GM19463 (cell line): ENCODE data around the gene TLCD1.
"Not testable (repeated sequence)": the region's sequence is repeated elsewhere in the genome, so short reads cannot be mapped to it uniquely, and the experiment has no call there.

Experiments
- ATAC-seq: cut with Tn5 transposase; IDR thresholded peaks from one replicate; pipeline ENCODE4 v1.9.1; 2021; ENCODE audit warnings: mild to moderate bottlenecking, moderate library complexity; ENCODE audit not compliant: unreplicated experiment

TLCD1 gene

GRCh38 chr17:28729950-28730330 is 3.9 kb upstream of the TLCD1 start:
- no peak for ATAC-seq

DNA sequence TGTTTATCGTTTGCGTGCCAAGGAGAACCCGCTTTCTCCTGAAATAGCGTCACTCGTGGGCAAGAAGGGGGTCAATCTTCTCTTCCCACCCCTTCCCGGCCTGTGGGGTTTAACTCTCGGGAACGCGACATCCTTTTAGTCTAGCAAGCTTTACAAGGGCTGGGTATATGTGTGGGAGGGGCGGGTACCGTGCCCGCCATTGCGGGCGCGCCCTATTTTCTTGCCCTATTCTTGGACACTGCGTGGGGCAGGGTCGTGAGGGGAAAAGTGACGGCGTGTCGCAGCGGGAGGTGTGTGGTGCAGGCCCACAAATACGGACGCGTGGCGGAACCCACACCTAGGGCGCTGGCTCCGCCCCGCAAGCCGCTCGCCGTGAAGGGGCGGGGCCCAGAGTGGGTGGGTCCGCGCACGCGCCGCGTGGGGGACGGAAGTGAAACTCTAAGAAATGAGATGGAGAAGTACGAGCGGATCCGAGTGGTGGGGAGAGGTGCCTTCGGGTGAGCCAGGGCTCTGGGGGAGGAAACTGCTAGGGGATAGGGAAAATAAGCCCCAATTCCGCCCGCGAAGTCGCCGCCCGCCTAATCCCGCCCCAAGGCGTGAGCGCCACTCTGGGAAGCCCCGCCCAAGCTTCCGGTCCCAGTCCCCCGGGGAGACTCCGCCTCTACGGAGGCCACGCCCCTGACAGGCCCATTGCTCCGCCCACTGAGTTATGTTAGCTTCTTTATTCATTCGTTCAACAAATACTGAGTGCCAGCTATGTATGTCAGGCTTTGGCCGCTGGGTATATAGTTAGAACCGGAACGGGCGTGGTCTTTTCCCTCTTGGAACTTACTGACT is 2.5 kb upstream of the TLCD1 start, which contains the start of gene NEK8:
TSS of gene NEK8 (plus strand) at position 425 of the 837 bp plus-strand sequence. CDS start at position 451, 26 bp downstream.
- ATAC-seq: peak; percentile 25

GRCh38 chr17:28726627-28727491 is 826 bp upstream of the TLCD1 start:
- ATAC-seq: peak; percentile 35

GRCh38 chr17:28725660-28726225 is 290 bp downstream of the TLCD1 start:
- ATAC-seq: no peak

DNA sequence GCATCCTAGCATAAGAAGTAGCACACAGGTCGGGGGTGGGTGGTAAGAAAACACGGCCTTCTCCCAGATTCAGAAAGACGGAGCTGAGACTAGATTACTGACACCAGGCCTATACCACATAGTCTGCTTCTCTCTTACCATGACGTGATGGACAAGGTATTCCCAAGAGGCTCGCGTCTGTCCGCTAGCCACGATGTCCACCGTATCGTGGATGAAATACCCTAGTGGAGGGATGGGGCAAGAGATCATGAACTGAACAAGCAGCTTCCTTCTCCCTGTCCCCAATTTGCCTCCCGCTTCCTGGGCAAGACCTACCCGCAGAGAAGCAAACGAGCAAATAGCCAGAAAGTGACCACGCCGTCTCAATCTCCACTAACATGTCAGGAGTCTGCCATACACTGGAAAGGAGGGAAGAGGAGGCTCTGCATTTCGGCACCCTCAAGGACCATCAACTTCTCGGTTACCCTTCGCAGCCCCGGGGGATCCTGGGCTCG is 820 bp downstream of the TLCD1 start:
- no peak for ATAC-seq

DNA sequence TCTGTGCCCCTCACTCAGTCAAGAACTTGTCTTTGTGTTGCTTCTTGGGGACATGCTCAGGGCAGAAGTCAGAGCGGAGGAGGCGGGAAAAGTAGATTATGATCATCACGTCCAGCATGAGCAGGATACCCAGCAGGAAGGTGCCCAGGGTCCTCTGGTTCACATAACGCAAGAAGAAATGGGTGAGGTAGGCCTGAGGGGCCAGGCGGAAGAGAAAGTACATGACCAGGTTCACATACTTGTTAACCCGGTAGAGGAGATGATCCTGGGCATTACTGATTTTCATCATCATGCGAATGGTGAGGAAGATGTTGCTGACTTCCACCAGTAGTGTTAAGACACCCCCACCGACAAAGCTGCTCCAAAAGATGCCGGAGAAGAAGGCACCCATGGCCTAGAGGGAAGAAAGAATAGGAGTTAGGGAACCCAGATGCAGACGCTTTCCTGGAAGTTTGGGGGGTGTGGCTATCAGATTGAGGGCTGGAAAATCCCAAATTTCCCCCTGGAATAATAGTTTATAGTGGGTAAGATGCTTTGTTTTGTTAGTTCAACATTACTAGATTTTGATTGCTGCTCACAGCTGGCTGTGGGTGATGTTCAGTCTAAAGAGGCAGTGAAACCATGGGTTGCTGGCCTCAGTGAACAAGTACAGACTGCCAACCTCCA is 1.4 kb downstream of the TLCD1 start:
- ATAC-seq: no peak

GRCh38 chr17:28723836-28724499 is 2.1 kb downstream of the TLCD1 start:
- ATAC-seq: not testable (repeated sequence)

GRCh38 chr17:28723159-28723835 is 2.7 kb downstream of the TLCD1 start:
- no peak for ATAC-seq

GRCh38 chr17:28722417-28723158 is 3.4 kb downstream of the TLCD1 start:
- ATAC-seq: no peak

GRCh38 chr17:28720997-28721329 is 5.1 kb downstream of the TLCD1 start:
- not testable (repeated sequence) for ATAC-seq

GRCh38 chr17:28720247-28720996 is 5.6 kb downstream of the TLCD1 start:
- ATAC-seq: no peak

GRCh38 chr17:28719021-28719433 is 7.0 kb downstream of the TLCD1 start:
- ATAC-seq: no peak

DNA sequence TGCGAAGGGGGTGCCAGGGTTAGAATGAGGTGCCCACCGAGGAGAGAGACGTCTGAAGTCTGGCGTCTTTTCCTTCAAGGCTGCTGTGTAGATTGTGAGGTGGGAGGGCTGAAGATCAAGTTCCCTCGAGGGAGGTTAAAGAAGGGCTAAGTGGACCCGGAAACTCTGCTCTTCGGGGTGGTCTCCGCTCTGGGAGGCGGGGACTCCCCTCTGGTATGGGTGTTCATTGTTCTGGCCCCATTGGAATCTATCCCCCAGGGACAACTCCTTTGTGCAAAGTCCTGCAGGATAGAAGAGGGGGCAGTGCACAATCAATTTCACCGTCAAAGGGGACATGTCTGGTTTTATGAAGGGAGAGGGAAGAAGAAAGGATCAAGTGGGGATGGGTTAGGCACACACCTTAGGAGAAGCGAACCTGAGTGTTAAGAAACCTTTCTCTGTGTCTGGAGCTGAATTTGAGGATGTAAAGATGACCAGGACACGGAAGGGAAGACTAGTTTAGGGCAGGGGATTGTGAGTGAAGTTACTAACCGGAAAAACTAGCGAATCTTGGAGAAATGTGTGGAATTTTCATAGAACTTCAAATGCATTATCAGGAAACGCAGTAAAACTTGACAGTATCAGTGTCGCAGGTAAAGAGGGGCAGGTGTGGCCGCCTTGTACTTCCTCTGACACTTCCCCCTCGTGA is 7.6 kb downstream of the TLCD1 start:
- ATAC-seq: no peak

DNA sequence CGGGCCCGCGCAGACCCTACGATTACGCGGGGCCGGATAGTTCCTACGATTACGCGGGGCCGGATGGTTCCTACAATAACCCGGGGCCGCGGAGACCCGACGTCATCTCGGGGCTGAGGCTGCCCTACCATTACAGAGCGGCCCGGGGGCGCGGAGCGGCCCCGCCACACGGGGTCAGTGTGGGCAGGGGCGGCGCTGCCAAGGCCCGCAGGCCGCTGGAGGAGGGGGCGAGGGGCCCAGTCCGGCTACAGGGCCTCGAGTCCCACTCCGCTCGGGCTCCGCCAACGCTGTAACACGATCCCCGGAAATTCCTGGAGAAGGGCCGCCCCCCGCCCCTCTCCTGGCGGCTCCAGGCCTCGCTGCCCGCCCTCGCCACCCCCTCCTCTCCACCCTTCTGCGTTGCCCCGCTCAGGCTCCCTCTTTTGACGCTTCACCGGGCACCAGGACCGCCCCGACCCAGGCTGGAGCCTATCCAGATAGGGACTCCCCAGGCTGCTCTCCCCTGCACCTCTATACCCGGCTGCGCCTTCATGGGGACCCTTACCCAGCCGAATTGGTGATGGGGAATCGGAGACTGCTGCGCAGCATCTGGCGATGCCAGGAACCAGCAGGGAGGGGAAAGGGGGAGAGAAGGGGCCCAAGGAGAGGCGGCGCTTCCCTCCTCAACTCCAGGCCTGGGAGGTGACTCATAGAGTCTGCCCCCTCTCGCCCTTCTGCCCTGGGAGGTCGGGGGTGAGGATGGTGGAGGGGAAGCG is 8.3 kb downstream of the TLCD1 start, which contains the start of gene RAB34:
TSS of gene RAB34 (minus strand) at position 291 of the 755 bp plus-strand sequence. CDS start 602 bp downstream, outside the sequence.
- ATAC-seq: no peak

GRCh38 chr17:28716740-28717577 is 9.1 kb downstream of the TLCD1 start:
- ATAC-seq: no peak

DNA sequence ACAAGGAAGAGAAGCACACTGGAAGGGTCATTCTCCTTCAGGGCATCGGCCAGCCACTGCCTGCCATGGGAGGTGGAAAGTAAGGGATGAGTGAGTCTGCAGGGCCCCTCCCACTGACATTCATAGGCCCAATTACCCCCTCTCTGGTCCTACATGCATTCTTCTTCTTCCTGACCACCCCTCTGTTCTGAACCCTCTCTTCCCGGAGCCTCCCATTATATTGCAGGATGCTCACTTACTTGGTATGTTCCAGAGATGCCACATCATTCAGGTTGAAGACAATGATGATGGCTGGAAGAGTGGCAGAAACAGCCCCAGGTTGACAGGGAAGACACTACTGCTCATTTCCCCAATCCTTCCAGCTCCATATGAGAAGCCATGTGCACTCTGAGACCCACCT is 10.8 kb downstream of the TLCD1 start:
- no peak for ATAC-seq
